A673 (cell line): ENCODE measurements around the gene MYMK.

Source experiments
- CTCF ChIP-seq: fragments of 300-800, 200-600 bp; sonication (generic); conservative IDR thresholded peaks from 2 replicates; pipeline ENCODE4 v1.5.1; 2017; ENCODE audit warnings: low read depth, mild to moderate bottlenecking, antibody characterized with exemption, low read length, moderate library complexity, mixed read lengths
- EZH2 ChIP-seq: fragments of 200-600 bp; sonication (generic); IDR thresholded peaks from 2 replicates; pipeline ENCODE4 v1.6.1; 2017; ENCODE audit warnings: borderline replicate concordance, low read depth, mild to moderate bottlenecking, mixed read lengths, antibody characterized with exemption, low read length; ENCODE audit not compliant: poor library complexity, severe bottlenecking

GRCh38 chr9:133472277-133472645 lies 52.5 kb downstream of the MYMK start:
- TF ChIP-seq CTCF (no peak), EZH2 (no peak)
